H9 (cell line): ENCODE data around the gene SREBF2. TPM values are rescaled to one million over a fixed set of nuclear protein-coding genes. Genes with fewer than 3 reads are reported as not detected.

Source experiments
- DNase-seq: peaks from one replicate; pipeline ENCODE4 v3.0.0-alpha.2; 2017
- H2AFZ ChIP-seq: one replicate; pipeline ENCODE4 v1.6.1; 2013; ENCODE audit warnings: mild to moderate bottlenecking, low read length, control low read depth, moderate library complexity
- H2AK5ac ChIP-seq: 2 replicates; pipeline ENCODE4 v1.6.1; 2013; ENCODE audit warnings: low read length, control low read depth, mixed read lengths; ENCODE audit not compliant: insufficient read length
- H2BK120ac ChIP-seq: one replicate; pipeline ENCODE4 v1.6.1; 2013; ENCODE audit warnings: low read depth, mild to moderate bottlenecking, low read length, control low read depth, inconsistent platforms; ENCODE audit not compliant: poor library complexity, severe bottlenecking
- H2BK12ac ChIP-seq: 2 replicates; pipeline ENCODE4 v1.6.1; 2013; ENCODE audit warnings: low read length, control low read depth, mixed read lengths, low read depth; ENCODE audit not compliant: insufficient read length
- H2BK15ac ChIP-seq: 2 replicates; pipeline ENCODE4 v1.6.1; 2013; ENCODE audit warnings: low read depth, low read length, control low read depth
- H2BK20ac ChIP-seq: one replicate; pipeline ENCODE4 v1.6.1; 2013; ENCODE audit warnings: low read depth, mild to moderate bottlenecking, low read length, control low read depth, inconsistent platforms; ENCODE audit not compliant: poor library complexity, severe bottlenecking
- H2BK5ac ChIP-seq: 2 replicates; pipeline ENCODE4 v1.6.1; 2013; ENCODE audit warnings: low read length, control low read depth, mixed read lengths; ENCODE audit not compliant: insufficient read length
- H3K14ac ChIP-seq: 2 replicates; pipeline ENCODE4 v1.6.1; 2013; ENCODE audit warnings: low read length, control low read depth; ENCODE audit not compliant: insufficient read depth
- H3K18ac ChIP-seq: 2 replicates; pipeline ENCODE4 v1.6.1; 2013; ENCODE audit warnings: low read depth, mild to moderate bottlenecking, mixed read lengths, low read length, control low read depth; ENCODE audit not compliant: insufficient read length
- H3K23ac ChIP-seq: 2 replicates; pipeline ENCODE4 v1.6.1; 2013; ENCODE audit warnings: low read length, control low read depth, mixed read lengths, low read depth; ENCODE audit not compliant: insufficient read length
- H3K23me2 ChIP-seq: 2 replicates; pipeline ENCODE4 v1.6.1; 2013; ENCODE audit warnings: low read depth, mild to moderate bottlenecking, mixed read lengths, low read length, control low read depth; ENCODE audit not compliant: insufficient read length, poor library complexity, severe bottlenecking
- H3K27ac ChIP-seq: 2 replicates; pipeline ENCODE4 v1.5.1; 2013; ENCODE audit warnings: low read length, control low read depth, mixed read lengths, low read depth; ENCODE audit not compliant: insufficient read length
- H3K27me3 ChIP-seq: 2 replicates; pipeline ENCODE4 v1.6.1; 2013; ENCODE audit warnings: low read length, control low read depth, inconsistent platforms; ENCODE audit not compliant: insufficient read depth
- H3K4ac ChIP-seq: 2 replicates; pipeline ENCODE4 v1.6.1; 2013; ENCODE audit warnings: low read depth, mild to moderate bottlenecking, control low read depth, inconsistent platforms, low read length, moderate library complexity
- H3K4me1 ChIP-seq: 2 replicates; pipeline ENCODE4 v1.6.1; 2013; ENCODE audit warnings: low read length, control low read depth, inconsistent platforms; ENCODE audit not compliant: insufficient read depth
- H3K4me2 ChIP-seq: 2 replicates; pipeline ENCODE4 v1.6.1; 2013; ENCODE audit warnings: low read length, control low read depth, mixed read lengths; ENCODE audit not compliant: insufficient read length, insufficient read depth
- H3K56ac ChIP-seq: 2 replicates; pipeline ENCODE4 v1.6.1; 2013; ENCODE audit warnings: low read depth, mild to moderate bottlenecking, mixed read lengths, low read length, control low read depth; ENCODE audit not compliant: insufficient read length
- H3K79me1 ChIP-seq: 2 replicates; pipeline ENCODE4 v1.6.1; 2013; ENCODE audit warnings: low read depth, mild to moderate bottlenecking, moderate library complexity, low read length, control low read depth, inconsistent platforms; ENCODE audit not compliant: insufficient read depth, poor library complexity, severe bottlenecking
- H3K79me2 ChIP-seq: 2 replicates; pipeline ENCODE4 v1.6.1; 2013; ENCODE audit warnings: low read length, control low read depth, inconsistent platforms; ENCODE audit not compliant: insufficient read depth
- H3K9ac ChIP-seq: 2 replicates; pipeline ENCODE4 v1.6.1; 2013; ENCODE audit warnings: low read length, control low read depth, mixed read lengths; ENCODE audit not compliant: insufficient read length; ENCODE audit errors: extremely low read depth
- H3K9me3 ChIP-seq: one replicate; pipeline ENCODE4 v1.6.1; 2013; ENCODE audit warnings: low read depth, low read length, inconsistent platforms; ENCODE audit not compliant: control insufficient read depth
- H3T11ph ChIP-seq: one replicate; pipeline ENCODE4 v1.6.1; 2013; ENCODE audit warnings: mild to moderate bottlenecking, low read length, control low read depth, inconsistent platforms
- H4K20me1 ChIP-seq: one replicate; pipeline ENCODE4 v1.6.1; 2013; ENCODE audit not compliant: control insufficient read depth, insufficient read length, insufficient read depth
- H4K5ac ChIP-seq: 2 replicates; pipeline ENCODE4 v1.6.1; 2013; ENCODE audit warnings: low read depth, mild to moderate bottlenecking, mixed read lengths, low read length, control low read depth; ENCODE audit not compliant: insufficient read length
- H4K8ac ChIP-seq: replicated peaks from 2 replicates; pipeline ENCODE4 v1.6.1; 2013; ENCODE audit warnings: low read length, control low read depth, mixed read lengths, low read depth; ENCODE audit not compliant: insufficient read length
- H4K91ac ChIP-seq: 2 replicates; pipeline ENCODE4 v1.6.1; 2013; ENCODE audit warnings: low read depth, mild to moderate bottlenecking, moderate library complexity, mixed read lengths, low read length, control low read depth; ENCODE audit not compliant: insufficient read length
- H3K27ac Mint-ChIP-seq, 3 experiments: 2 replicates in 2 of 3; 3 replicates in 1 of 3; pipeline ENCODE4 v1.8.0; 2020 to 2021; ENCODE audit warnings: mixed read lengths in 3 of 3, mild to moderate bottlenecking in 1 of 3, moderate library complexity in 1 of 3
- H3K27me3 Mint-ChIP-seq: 2 replicates; pipeline ENCODE4 v1.8.0; 2021; ENCODE audit warnings: low read depth, mild to moderate bottlenecking, moderate library complexity, mixed read lengths
- H3K36me3 Mint-ChIP-seq, 3 experiments: 2 replicates in 2 of 3; 3 replicates in 1 of 3; pipeline ENCODE4 v1.8.0; 2020 to 2021; ENCODE audit warnings: low read depth in 3 of 3, mixed read lengths in 3 of 3; ENCODE audit not compliant: insufficient read depth in 1 of 3
- H3K4me1 Mint-ChIP-seq, 2 experiments: 2 replicates each; pipeline ENCODE4 v1.8.0; 2020; ENCODE audit warnings: mixed read lengths in 2 of 2
- H3K4me3 Mint-ChIP-seq, 2 experiments: 2 replicates in 1 of 2; 3 replicates in 1 of 2; pipeline ENCODE4 v1.8.0; 2020 to 2021; ENCODE audit warnings: mild to moderate bottlenecking in 2 of 2, mixed read lengths in 2 of 2, moderate library complexity in 1 of 2
- H3K9me3 Mint-ChIP-seq, 2 experiments: 2 replicates in 1 of 2; 3 replicates in 1 of 2; pipeline ENCODE4 v1.8.0; 2020; ENCODE audit warnings: mild to moderate bottlenecking in 2 of 2, mixed read lengths in 2 of 2, moderate library complexity in 1 of 2
- CTCF ChIP-seq: fragments of 200-600 bp; sonication (generic); conservative IDR thresholded peaks from 3 replicates; pipeline ENCODE4 v1.8.0; 2021; ENCODE audit warnings: antibody characterized with exemption, mild to moderate bottlenecking
- WGBS: extraction: QIAGEN DNeasy Blood & Tissue Kit; methylation state at CpG from one replicate; pipeline ENCODE4 v1.1.7; 2013; ENCODE audit warnings: missing lambda C conversion rate, low lambda C conversion rate, mixed read lengths; ENCODE audit not compliant: insufficient read length; ENCODE audit errors: extremely low coverage; 5-methylcytosine and 5-hydroxymethylcytosine counted together
- total RNA-seq: library from RNA; stranded (reverse); gene quantifications from 2 replicates; pipeline ENCODE4 v1.2.1, GENCODE V29; 2021

The SREBF2 gene
- total RNA-seq, 1 experiment from 2014 or later, result 146 TPM

- H4K20me1 ChIP-seq, result no peaks in the 10 kb centered on the region
Observed at GRCh38 chr22:41857155-41857859, 24.4 kb downstream of the SREBF2 start.

More at GRCh38 chr22:41857155-41857859, 24.4 kb downstream of the SREBF2 start:
- no peaks in the 10 kb centered on the region; a peak in 1 of 5 replicates for H3K9me3 Mint-ChIP-seq
- H3K27me3 Mint-ChIP-seq, result no peaks in the 10 kb centered on the region
- Histone ChIP-seq H2BK15ac (no peak overlapping the region), H2BK120ac (no peak overlapping the region), H3K4ac (no peak overlapping the region), H2BK12ac (no peak overlapping the region), H3K9me3 (no peaks in the 10 kb centered on the region), H3K9ac (no peak overlapping the region), H2AK5ac (no peak overlapping the region), H3K23ac (no peak overlapping the region), H3K4me1 (peaks cover 4% of the 10 kb centered on the region; the same call in 1 of the 2 replicates), H3K18ac (no peak overlapping the region), H3K56ac (no peak overlapping the region), H4K91ac (no peak overlapping the region), H3K79me1 (peaks cover 10% of the 10 kb centered on the region), H2BK20ac (no peak overlapping the region), H3K27me3 (no peaks in the 10 kb centered on the region), H3K4me2 (no peak overlapping the region), H4K5ac (no peak overlapping the region), H4K8ac (no peak overlapping the region), H3K27ac (no peak overlapping the region), H3K23me2 (no peaks in the 10 kb centered on the region), H3K79me2 (peaks cover 21% of the 10 kb centered on the region; the same call in 1 of the 2 replicates), H2BK5ac (no peak overlapping the region), H3T11ph (no peak overlapping the region), H3K14ac (no peak overlapping the region), H2AFZ (no peak overlapping the region)
- no peak overlapping the region; a peak in 1 of 5 replicates for H3K4me3 Mint-ChIP-seq
- peak; percentile 73 for DNase-seq
- peaks cover 11 to 18% of the 10 kb centered on the region in 2 experiments for H3K4me1 Mint-ChIP-seq
- TF ChIP-seq CTCF, result peak; percentile 78
- peak overlapping the region in 2 of 3 experiments; percentile 63 to 85; a peak in 5 of 7 replicates for H3K27ac Mint-ChIP-seq
- no CpG with 5 or more reads among the region's 7 CpGs for WGBS
- H3K36me3 Mint-ChIP-seq, result peaks cover 6 to 26% (median 9%) of the 10 kb centered on the region in 3 experiments; a peak in 6 of 7 replicates
